Measurements from ENCODE around the gene FMN2. TPM values are rescaled to one million over a fixed set of nuclear protein-coding genes. Genes with fewer than 3 reads are reported as not detected.

FMN2 gene
- total RNA-seq, 1 experiment from 2014 or later: 0.59 TPM

- peaks cover 4 to 7% (median 5%) of the 10 kb centered on the region in 3 experiments; a peak in 6 of 7 replicates for H3K36me3 Mint-ChIP-seq (ENCODE audit: insufficient read depth in 1 of 3, low read depth in 3 of 3)
Measured at GRCh38 chr1:240201931-240202330, 110.2 kb downstream of the FMN2 start.

More at GRCh38 chr1:240201931-240202330, 110.2 kb downstream of the FMN2 start:
- H3K79me1 ChIP-seq (ENCODE audit: insufficient read depth, low read depth, low read length, poor library complexity, severe bottlenecking): no peaks in the 10 kb centered on the region
- H3K4me2 ChIP-seq (ENCODE audit: insufficient read depth, insufficient read length, low read length): no peak overlapping the region
- H3K27ac Mint-ChIP-seq: no peak overlapping the region
- H3K56ac ChIP-seq (ENCODE audit: insufficient read length, low read depth, low read length): no peak overlapping the region
- H3K18ac ChIP-seq (ENCODE audit: insufficient read length, low read depth, low read length): no peak overlapping the region
- H3K4me1 ChIP-seq (ENCODE audit: insufficient read depth, low read length): no peaks in the 10 kb centered on the region
- no peak overlapping the region for H3T11ph ChIP-seq (ENCODE audit: low read length)
- no peak overlapping the region for H4K8ac ChIP-seq (replicated peaks; ENCODE audit: insufficient read length, low read depth, low read length)
- DNase-seq: no peak
- H2BK12ac ChIP-seq (ENCODE audit: insufficient read length, low read depth, low read length): no peak overlapping the region
- WGBS (ENCODE audit: extremely low coverage, insufficient read length, low lambda C conversion rate): no CpG with 5 or more reads among the region's 4 CpGs
- no peak overlapping the region for H2BK5ac ChIP-seq (ENCODE audit: insufficient read length, low read length)
- H2BK120ac ChIP-seq (ENCODE audit: low read depth, low read length, poor library complexity, severe bottlenecking): no peak overlapping the region
- H3K23ac ChIP-seq (ENCODE audit: insufficient read length, low read depth, low read length): no peak overlapping the region
- H3K14ac ChIP-seq (ENCODE audit: insufficient read depth, low read length): no peak overlapping the region
- H3K4ac ChIP-seq (ENCODE audit: low read depth, low read length): no peak overlapping the region
- H2BK15ac ChIP-seq (ENCODE audit: low read depth, low read length): no peak overlapping the region
- H3K27me3 Mint-ChIP-seq (ENCODE audit: low read depth): no peaks in the 10 kb centered on the region
- no peak overlapping the region for H3K27ac ChIP-seq (ENCODE audit: insufficient read length, low read depth, low read length)
- H3K23me2 ChIP-seq (ENCODE audit: insufficient read length, low read depth, low read length, poor library complexity, severe bottlenecking): no peaks in the 10 kb centered on the region
- no peaks in the 10 kb centered on the region for H3K27me3 ChIP-seq (ENCODE audit: insufficient read depth, low read length)
- no peaks in the 10 kb centered on the region for H3K79me2 ChIP-seq (ENCODE audit: insufficient read depth, low read length)
- H4K20me1 ChIP-seq (ENCODE audit: control insufficient read depth, insufficient read depth, insufficient read length): no peaks in the 10 kb centered on the region
- H2BK20ac ChIP-seq (ENCODE audit: low read depth, low read length, poor library complexity, severe bottlenecking): no peak overlapping the region
- H3K9me3 ChIP-seq (ENCODE audit: control insufficient read depth, low read depth, low read length): no peaks in the 10 kb centered on the region
- H3K4me1 Mint-ChIP-seq: no peaks in the 10 kb centered on the region
- no peak overlapping the region for H2AFZ ChIP-seq (ENCODE audit: low read length)
- peaks cover 5 to 14% of the 10 kb centered on the region in 2 experiments; a peak in 4 of 5 replicates for H3K9me3 Mint-ChIP-seq
- no peak overlapping the region for H3K4me3 Mint-ChIP-seq
- H4K91ac ChIP-seq (ENCODE audit: insufficient read length, low read depth, low read length): no peak overlapping the region
- no peak overlapping the region for H2AK5ac ChIP-seq (ENCODE audit: insufficient read length, low read length)
- no peak overlapping the region for H3K9ac ChIP-seq (ENCODE audit: extremely low read depth, insufficient read length, low read length)
- no peak for TF ChIP-seq CTCF (conservative IDR thresholded peaks at IDR 0.05)
- no peak overlapping the region for H4K5ac ChIP-seq (ENCODE audit: insufficient read length, low read depth, low read length)
